Measurements from ENCODE around the gene ASNSD1. TPM values are rescaled to one million over a fixed set of nuclear protein-coding genes. Genes with fewer than 3 reads are reported as not detected.
"Not testable (repeated sequence)": the region's sequence is repeated elsewhere in the genome, so short reads cannot be mapped to it uniquely, and the experiment has no call there.

Gene ASNSD1
- total RNA-seq, 1 experiment from 2014 or later, result 43.8 TPM

- H3K27me3 ChIP-seq (ENCODE audit: low read length), result no peaks in the 10 kb centered on the region
- peaks cover 7% of the 10 kb centered on the region for H3K36me3 ChIP-seq (ENCODE audit: insufficient read depth, low read length)
- H3K4me2 ChIP-seq (ENCODE audit: low read depth, low read length, poor library complexity, severe bottlenecking), result no peak overlapping the region
- DNase-seq, result no peak
- H3K9ac ChIP-seq (ENCODE audit: low read length), result no peak overlapping the region
- no peaks in the 10 kb centered on the region for H3K79me2 ChIP-seq (ENCODE audit: low read length)
- no peak overlapping the region for H3K4me3 ChIP-seq (ENCODE audit: low read length)
- H4K20me1 ChIP-seq (ENCODE audit: insufficient read depth, low read depth, low read length), result no peaks in the 10 kb centered on the region
- no peak overlapping the region for H2AFZ ChIP-seq (ENCODE audit: low read length)
- no peaks in the 10 kb centered on the region for H3K4me1 ChIP-seq (ENCODE audit: low read length)
- no peaks in the 10 kb centered on the region for H3K9me2 ChIP-seq (replicated peaks; ENCODE audit: insufficient read depth, low read length)
- no peak overlapping the region for H3K27ac ChIP-seq (ENCODE audit: low read length)
- H3K9me3 ChIP-seq (ENCODE audit: low read length), result no peaks in the 10 kb centered on the region
These were observed 48.4 kb downstream of the ASNSD1 start for GRCh38 chr2:189709501-189710221.

DNA sequence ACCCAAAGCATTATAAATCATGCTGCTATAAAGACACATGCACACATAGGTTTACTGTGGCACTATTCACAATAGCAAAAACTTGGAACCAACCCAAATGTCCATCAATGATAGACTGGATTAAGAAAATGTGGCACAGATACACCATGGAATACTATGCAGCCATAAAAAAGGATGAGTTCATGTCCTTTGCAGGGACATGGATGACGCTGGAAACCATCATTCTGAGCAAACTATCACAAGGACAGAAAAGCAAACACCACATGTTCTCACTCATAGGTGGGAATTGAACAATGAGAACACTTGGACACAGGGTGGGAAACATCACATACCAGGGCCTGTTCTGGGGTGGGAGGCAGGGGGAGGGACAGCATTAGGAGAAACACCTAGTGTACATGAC lies 56.3 kb downstream of the ASNSD1 start:
- not testable (repeated sequence) for H3K79me2 ChIP-seq (ENCODE audit: low read length); H4K20me1 ChIP-seq (ENCODE audit: insufficient read depth, low read depth, low read length); DNase-seq; H3K9ac ChIP-seq (ENCODE audit: low read length); H3K4me3 ChIP-seq (ENCODE audit: low read length); H3K36me3 ChIP-seq (ENCODE audit: insufficient read depth, low read length); H3K9me3 ChIP-seq (ENCODE audit: low read length); H3K9me2 ChIP-seq (replicated peaks; ENCODE audit: insufficient read depth, low read length); H2AFZ ChIP-seq (ENCODE audit: low read length); H3K27ac ChIP-seq (ENCODE audit: low read length); H3K27me3 ChIP-seq (ENCODE audit: low read length); H3K4me1 ChIP-seq (ENCODE audit: low read length); H3K4me2 ChIP-seq (ENCODE audit: low read depth, low read length, poor library complexity, severe bottlenecking)

- Histone ChIP-seq H3K4me1 (ENCODE audit: low read length) (no peaks in the 10 kb centered on the region), H3K9ac (ENCODE audit: low read length) (no peak overlapping the region), H3K4me3 (ENCODE audit: low read length) (no peak overlapping the region), H3K27me3 (ENCODE audit: low read length) (no peaks in the 10 kb centered on the region), H3K4me2 (ENCODE audit: low read depth, low read length, poor library complexity, severe bottlenecking) (no peak overlapping the region), H3K79me2 (ENCODE audit: low read length) (no peaks in the 10 kb centered on the region), H3K36me3 (ENCODE audit: insufficient read depth, low read length) (no peaks in the 10 kb centered on the region), H3K9me3 (ENCODE audit: low read length) (no peaks in the 10 kb centered on the region), H4K20me1 (ENCODE audit: insufficient read depth, low read depth, low read length) (no peaks in the 10 kb centered on the region), H2AFZ (ENCODE audit: low read length) (no peak overlapping the region), H3K27ac (ENCODE audit: low read length) (no peak overlapping the region), H3K9me2 (replicated peaks; ENCODE audit: insufficient read depth, low read length) (no peaks in the 10 kb centered on the region)
- no peak for DNase-seq
These were observed 58.3 kb downstream of the ASNSD1 start for GRCh38 chr2:189719571-189719970.

Other genes with a start within 250 kb of the ASNSD1 start
- gene WDR75, start 220.0 kb upstream of the ASNSD1 start, total RNA-seq (2014; rRNA removed; shearing (Covaris generic); ENCODE audit: low replicate concordance), result 44.0 and 82.7 TPM in 2 replicates
- not detected in 2 replicates for gene SLC40A1, start 80.7 kb upstream of the ASNSD1 start, total RNA-seq (2014; rRNA removed; shearing (Covaris generic); ENCODE audit: low replicate concordance)
- gene ANKAR, start 13.2 kb downstream of the ASNSD1 start, total RNA-seq (2014; rRNA removed; shearing (Covaris generic); ENCODE audit: low replicate concordance), result 5.7 and 24.9 TPM in 2 replicates
- gene OSGEPL1, start 101.3 kb downstream of the ASNSD1 start, total RNA-seq (2014; rRNA removed; shearing (Covaris generic); ENCODE audit: low replicate concordance), result 1.4 and 11.0 TPM in 2 replicates
- gene ORMDL1, start 122.9 kb downstream of the ASNSD1 start, total RNA-seq (2014; rRNA removed; shearing (Covaris generic); ENCODE audit: low replicate concordance), result 132 and 223 TPM in 2 replicates
- 29.7 and 41.9 TPM in 2 replicates for gene PMS1, start 123.0 kb downstream of the ASNSD1 start, total RNA-seq (2014; rRNA removed; shearing (Covaris generic); ENCODE audit: low replicate concordance)

Measured in Karpas-422 (cell line).